Measurements from ENCODE around the gene PARVB.
"Not testable (repeated sequence)": the region's sequence is repeated elsewhere in the genome, so short reads cannot be mapped to it uniquely, and the experiment has no call there.

PARVB gene

DNA sequence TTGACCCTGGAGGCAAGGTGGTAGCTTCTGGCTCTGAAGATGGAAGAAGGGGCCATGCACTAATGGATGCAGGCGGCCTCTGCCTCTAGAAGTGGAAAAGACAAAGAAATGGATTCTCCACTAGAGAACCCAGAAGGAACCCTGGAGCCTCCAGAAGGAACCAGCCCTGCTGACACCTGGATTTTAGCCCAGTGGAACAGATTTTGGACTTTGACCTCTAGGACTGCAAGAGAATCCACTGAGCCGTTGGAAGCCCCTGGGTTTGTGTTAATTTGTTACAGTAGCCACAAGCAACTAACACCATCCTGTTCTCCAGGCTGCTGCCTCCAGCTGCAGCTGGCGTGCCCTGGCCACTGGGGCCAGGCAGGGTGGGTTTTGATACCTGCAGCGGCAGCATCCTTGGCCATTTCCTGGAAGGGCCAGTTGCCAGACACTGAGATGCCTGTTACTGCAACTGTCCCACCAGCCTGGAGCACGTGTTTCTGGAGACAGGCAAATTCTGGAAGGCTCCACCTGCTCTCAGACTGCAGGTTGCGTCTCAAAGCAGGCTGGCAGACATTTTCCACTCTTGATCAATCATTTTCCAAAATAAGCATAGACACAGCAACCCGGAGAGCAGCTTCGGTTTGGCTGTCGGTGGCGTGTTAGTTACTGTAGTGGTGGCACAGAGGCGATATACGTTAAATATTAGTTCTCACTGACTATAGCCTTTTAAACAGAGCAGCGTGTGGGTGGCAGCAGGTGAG lies 79.8 kb downstream of the PARVB start:
- no peak for DNase-seq
- intact Hi-C loops (cut with DNase I; ENCODE audit: low total_unique reads): no loop called here

DNA sequence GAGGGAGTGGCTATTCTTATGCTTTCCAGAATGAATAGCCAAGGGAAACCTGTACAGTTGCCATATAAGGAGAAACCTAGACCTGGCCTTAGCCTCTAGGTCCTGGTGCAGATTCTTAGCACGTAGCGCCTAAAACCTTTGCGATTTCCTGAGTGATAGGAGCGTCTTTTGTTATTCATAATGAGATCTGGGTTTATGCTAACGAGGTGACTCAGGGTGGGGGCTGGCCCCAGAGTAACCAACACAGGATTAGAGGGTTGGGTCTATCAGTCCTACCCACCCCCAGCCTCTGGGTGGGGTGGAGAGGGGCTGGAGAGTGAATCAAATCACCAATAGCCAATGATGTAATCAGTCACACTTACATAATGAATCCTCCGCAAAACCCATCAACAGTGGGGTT lies 83.2 kb downstream of the PARVB start:
- peaks cover 0 to under 1% (median 0%) of the 10 kb centered on the region in 3 donors for H3K9me3 ChIP-seq
- intact Hi-C loops (cut with DNase I; ENCODE audit: low total_unique reads): no loop called here
- DNase-seq: no peak
- H3K4me1 ChIP-seq: no peaks in the 10 kb centered on the region
- H3K36me3 ChIP-seq: no peaks in the 10 kb centered on the region
- no peak overlapping the region for H3K27ac ChIP-seq
- TF ChIP-seq, protein P1, sequence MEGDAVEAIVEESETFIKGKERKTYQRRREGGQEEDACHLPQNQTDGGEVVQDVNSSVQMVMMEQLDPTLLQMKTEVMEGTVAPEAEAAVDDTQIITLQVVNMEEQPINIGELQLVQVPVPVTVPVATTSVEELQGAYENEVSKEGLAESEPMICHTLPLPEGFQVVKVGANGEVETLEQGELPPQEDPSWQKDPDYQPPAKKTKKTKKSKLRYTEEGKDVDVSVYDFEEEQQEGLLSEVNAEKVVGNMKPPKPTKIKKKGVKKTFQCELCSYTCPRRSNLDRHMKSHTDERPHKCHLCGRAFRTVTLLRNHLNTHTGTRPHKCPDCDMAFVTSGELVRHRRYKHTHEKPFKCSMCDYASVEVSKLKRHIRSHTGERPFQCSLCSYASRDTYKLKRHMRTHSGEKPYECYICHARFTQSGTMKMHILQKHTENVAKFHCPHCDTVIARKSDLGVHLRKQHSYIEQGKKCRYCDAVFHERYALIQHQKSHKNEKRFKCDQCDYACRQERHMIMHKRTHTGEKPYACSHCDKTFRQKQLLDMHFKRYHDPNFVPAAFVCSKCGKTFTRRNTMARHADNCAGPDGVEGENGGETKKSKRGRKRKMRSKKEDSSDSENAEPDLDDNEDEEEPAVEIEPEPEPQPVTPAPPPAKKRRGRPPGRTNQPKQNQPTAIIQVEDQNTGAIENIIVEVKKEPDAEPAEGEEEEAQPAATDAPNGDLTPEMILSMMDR (IDR thresholded peaks at IDR 0.05): no peak
- no peaks in the 10 kb centered on the region for H3K27me3 ChIP-seq
- no peak overlapping the region for H3K4me3 ChIP-seq

More for the DNA sequence above, 79.8 kb downstream of the PARVB start:
- no peak overlapping the region for H3K4me3 ChIP-seq
- TF ChIP-seq, protein P1 (IDR thresholded peaks at IDR 0.05): no peak
- H3K27me3 ChIP-seq: no peaks in the 10 kb centered on the region
- H3K9me3 ChIP-seq: peaks cover 0 to 4% (median 0%) of the 10 kb centered on the region in 3 donors
- H3K36me3 ChIP-seq: peaks cover 0 to 5% (median 0%) of the 10 kb centered on the region in 3 donors
- no peak overlapping the region for H3K27ac ChIP-seq
- no peaks in the 10 kb centered on the region for H3K4me1 ChIP-seq

DNA sequence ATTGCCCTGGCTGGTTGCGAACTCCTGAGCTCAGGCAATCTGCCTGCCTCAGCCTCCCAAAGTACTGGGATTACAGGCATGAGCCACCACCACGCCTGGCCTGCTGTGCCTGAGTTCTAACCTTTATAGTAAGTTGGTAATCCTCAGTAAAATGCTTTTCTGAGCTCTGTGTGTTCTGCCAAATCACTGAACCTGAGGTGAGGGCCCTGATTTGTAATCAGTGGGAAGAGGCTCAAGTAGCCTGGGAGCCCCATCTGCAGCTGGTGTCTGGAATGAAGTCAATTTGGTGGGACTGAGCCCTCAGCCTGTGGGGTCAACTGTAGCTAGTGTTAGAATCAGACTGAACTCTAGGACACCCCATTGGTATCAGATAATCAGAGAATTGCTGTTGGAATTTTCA lies 84.0 kb downstream of the PARVB start:
- intact Hi-C loops (cut with DNase I; ENCODE audit: low total_unique reads): no loop called here
- TF ChIP-seq, protein P1 (IDR thresholded peaks at IDR 0.05): no peak
- Histone ChIP-seq H3K9me3 (no peaks in the 10 kb centered on the region), H3K4me1 (no peaks in the 10 kb centered on the region), H3K27me3 (no peaks in the 10 kb centered on the region), H3K36me3 (no peaks in the 10 kb centered on the region), H3K4me3 (no peak overlapping the region), H3K27ac (no peak overlapping the region)
- DNase-seq: no peak

DNA sequence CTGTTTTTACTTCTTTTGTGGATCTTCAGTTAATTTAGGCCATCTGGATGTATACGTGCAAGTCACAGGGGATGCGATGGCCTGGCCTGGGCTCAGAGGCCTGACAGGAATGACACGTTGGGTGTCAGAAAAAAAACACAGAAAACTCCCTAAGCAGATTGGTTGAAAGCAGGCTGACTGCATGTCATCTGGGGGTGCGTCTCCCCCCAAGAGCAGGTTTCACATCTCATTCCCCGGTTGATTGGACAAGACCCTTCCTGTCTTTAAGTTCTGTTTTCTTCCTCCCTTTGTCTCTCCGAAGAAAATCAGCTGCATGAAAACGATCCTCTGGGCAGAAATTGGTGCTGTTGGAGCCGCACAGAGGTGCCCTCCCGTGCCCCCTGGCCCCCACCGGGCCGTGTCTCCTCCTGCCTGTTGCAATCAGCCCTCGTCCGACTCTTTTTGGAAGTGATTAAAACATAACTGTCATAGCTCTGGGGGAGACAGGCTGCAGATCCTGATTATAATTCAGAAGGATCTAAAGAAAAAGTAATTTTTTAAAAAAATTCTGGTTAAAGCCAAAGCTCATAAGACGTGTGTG lies 84.8 kb downstream of the PARVB start:
- no peaks in the 10 kb centered on the region for H3K27me3 ChIP-seq
- TF ChIP-seq, protein P1 (IDR thresholded peaks at IDR 0.05): no peak
- H3K27ac ChIP-seq: no peak overlapping the region
- no peak for DNase-seq
- no peaks in the 10 kb centered on the region for H3K9me3 ChIP-seq
- no peaks in the 10 kb centered on the region for H3K4me1 ChIP-seq
- H3K36me3 ChIP-seq: no peaks in the 10 kb centered on the region
- H3K4me3 ChIP-seq: no peak overlapping the region
- intact Hi-C loops (cut with DNase I; ENCODE audit: low total_unique reads): no loop called here

DNA sequence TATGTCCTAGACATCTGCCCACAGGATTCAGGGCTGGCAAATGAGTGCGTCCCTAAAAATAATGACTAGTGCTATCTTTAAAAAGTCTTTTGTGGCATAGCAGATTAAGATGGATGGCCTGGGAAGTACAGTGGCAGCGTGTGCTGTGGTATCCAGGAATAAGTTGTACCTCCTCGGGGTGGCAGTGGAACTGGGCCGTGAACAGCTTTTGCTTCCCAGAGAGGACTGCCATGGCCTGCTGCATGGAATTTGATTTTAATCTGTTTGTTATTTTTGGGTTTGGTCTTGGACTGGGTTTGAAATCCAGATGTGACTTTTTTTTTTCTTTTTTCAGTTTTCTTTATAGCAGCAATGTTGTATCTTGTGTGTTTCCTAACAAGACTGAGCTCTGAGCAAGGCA lies 85.3 kb downstream of the PARVB start:
- H3K9me3 ChIP-seq: no peaks in the 10 kb centered on the region
- H3K27ac ChIP-seq: no peak overlapping the region
- H3K4me1 ChIP-seq: no peaks in the 10 kb centered on the region
- intact Hi-C loops (cut with DNase I; ENCODE audit: low total_unique reads): no loop called here
- TF ChIP-seq, protein P1 (IDR thresholded peaks at IDR 0.05): no peak
- H3K36me3 ChIP-seq: no peaks in the 10 kb centered on the region
- H3K4me3 ChIP-seq: no peak overlapping the region
- no peaks in the 10 kb centered on the region for H3K27me3 ChIP-seq
- DNase-seq: no peak

DNA sequence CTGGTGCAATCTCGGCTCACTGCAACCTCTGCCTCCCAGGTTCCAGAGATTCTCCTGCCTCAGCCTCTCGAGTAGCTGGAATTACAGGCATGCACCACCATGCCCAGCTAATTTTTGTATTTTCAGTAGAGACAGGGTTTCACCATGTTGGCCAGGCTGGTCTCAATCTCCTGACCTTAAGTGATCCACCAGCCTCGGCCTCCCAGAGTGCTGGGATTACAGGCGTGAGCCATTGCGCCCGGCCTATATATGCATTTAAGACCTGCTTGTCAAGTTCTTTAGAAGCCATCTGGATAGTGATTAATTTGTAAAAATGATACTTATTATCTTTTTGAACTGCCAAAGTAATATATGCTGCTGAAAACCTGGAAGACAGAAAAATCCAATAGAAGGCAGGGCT lies 86.6 kb downstream of the PARVB start:
- H3K27me3 ChIP-seq; H3K27ac ChIP-seq; H3K36me3 ChIP-seq; intact Hi-C loops (cut with DNase I; ENCODE audit: low total_unique reads); DNase-seq; H3K4me3 ChIP-seq; H3K4me1 ChIP-seq; H3K9me3 ChIP-seq: not testable (repeated sequence)
